ENCODE data around the gene PRM1. TPM values are rescaled to one million over a fixed set of nuclear protein-coding genes. Genes with fewer than 3 reads are reported as not detected.
"Not testable (repeated sequence)": the region's sequence is repeated elsewhere in the genome, so short reads cannot be mapped to it uniquely, and the experiment has no call there.

The PRM1 gene
- total and polyA plus RNA-seq, 2 experiments from 2014 or later: not detected

- Histone ChIP-seq H2AFZ (no peak overlapping the region), H3K27ac (no peak overlapping the region), H3K9me2 (ENCODE audit: insufficient read depth) (no peaks in the 10 kb centered on the region), H3K4me1 (ENCODE audit: insufficient read depth) (no peaks in the 10 kb centered on the region), H3K4me3 (no peak overlapping the region), H3K27me3 (replicated peaks; ENCODE audit: insufficient read depth) (no peaks in the 10 kb centered on the region; the same call in 1 of the 2 replicates), H3K9ac (no peak overlapping the region), H3K4me2 (ENCODE audit: unreplicated experiment) (no peak overlapping the region), H3K9me3 (ENCODE audit: low read depth) (no peaks in the 10 kb centered on the region), H3K79me2 (ENCODE audit: insufficient read depth) (no peaks in the 10 kb centered on the region), H3K36me3 (ENCODE audit: low read depth) (no peaks in the 10 kb centered on the region), H3F3A (ENCODE audit: insufficient read depth) (no peaks in the 10 kb centered on the region), H4K20me1 (ENCODE audit: insufficient read depth) (no peaks in the 10 kb centered on the region)
- no peak for DNase-seq
- in situ Hi-C loops (cut with MboI): no loop called here
- 59 to 69% methylated on average over 10 of the region's 10 CpGs for WGBS, 2 experiments (ENCODE audit: low coverage in 1 of 2, low lambda C conversion rate in 2 of 2, missing lambda C conversion rate in 2 of 2)
- no peak for TF ChIP-seq EZH2phosphoT487 (IDR thresholded peaks at IDR 0.05; ENCODE audit: insufficient read depth, low read depth)
- TF ChIP-seq EZH2 (IDR thresholded peaks at IDR 0.05; ENCODE audit: insufficient read depth, poor library complexity, severe bottlenecking): no peak
These were observed 10.1 kb upstream of the PRM1 start for GRCh38 chr16:11291091-11291703.

- H3K36me3 ChIP-seq (ENCODE audit: low read depth): no peaks in the 10 kb centered on the region
- DNase-seq: no peak
- no peaks in the 10 kb centered on the region for H3K9me3 ChIP-seq (ENCODE audit: low read depth)
- H2AFZ ChIP-seq: no peak overlapping the region
- no peak overlapping the region for H3K4me2 ChIP-seq (ENCODE audit: unreplicated experiment)
- no peak overlapping the region for H3K9ac ChIP-seq
- H4K20me1 ChIP-seq (ENCODE audit: insufficient read depth): no peaks in the 10 kb centered on the region
- in situ Hi-C loops (cut with MboI): no loop called here
- H3K9me2 ChIP-seq (ENCODE audit: insufficient read depth): no peaks in the 10 kb centered on the region
- H3K4me1 ChIP-seq (ENCODE audit: insufficient read depth): no peaks in the 10 kb centered on the region
- H3K4me3 ChIP-seq: no peak overlapping the region
- H3K79me2 ChIP-seq (ENCODE audit: insufficient read depth): no peaks in the 10 kb centered on the region
- 78 to 79% methylated on average over 8 of the region's 8 CpGs for WGBS, 2 experiments (ENCODE audit: low coverage in 1 of 2, low lambda C conversion rate in 2 of 2, missing lambda C conversion rate in 2 of 2)
- H3K27me3 ChIP-seq (replicated peaks; ENCODE audit: insufficient read depth): no peaks in the 10 kb centered on the region; the same call in 1 of the 2 replicates
- H3K27ac ChIP-seq: no peak overlapping the region
- TF ChIP-seq EZH2 (IDR thresholded peaks at IDR 0.05; ENCODE audit: insufficient read depth, poor library complexity, severe bottlenecking): no peak
- TF ChIP-seq EZH2phosphoT487 (IDR thresholded peaks at IDR 0.05; ENCODE audit: insufficient read depth, low read depth): no peak
- no peaks in the 10 kb centered on the region for H3F3A ChIP-seq (ENCODE audit: insufficient read depth)
These were observed 9.2 kb upstream of the PRM1 start for GRCh38 chr16:11290102-11290893.

GRCh38 chr16:11289696-11290095 lies 8.6 kb upstream of the PRM1 start:
- H4K20me1 ChIP-seq (ENCODE audit: insufficient read depth); H3K27ac ChIP-seq; H2AFZ ChIP-seq; H3K4me1 ChIP-seq (ENCODE audit: insufficient read depth); H3K4me3 ChIP-seq; DNase-seq; H3K9me2 ChIP-seq (ENCODE audit: insufficient read depth); H3K27me3 ChIP-seq (replicated peaks; ENCODE audit: insufficient read depth); H3K36me3 ChIP-seq (ENCODE audit: low read depth); H3K9ac ChIP-seq; H3K79me2 ChIP-seq (ENCODE audit: insufficient read depth); in situ Hi-C loops (cut with MboI); H3K4me2 ChIP-seq (ENCODE audit: unreplicated experiment); H3K9me3 ChIP-seq (ENCODE audit: low read depth); H3F3A ChIP-seq (ENCODE audit: insufficient read depth): not testable (repeated sequence)
- 81 to 83% methylated on average over 4 of the region's 4 CpGs for WGBS, 2 experiments (ENCODE audit: low coverage in 1 of 2, low lambda C conversion rate in 2 of 2, missing lambda C conversion rate in 2 of 2)

GRCh38 chr16:11289202-11289601 lies 8.1 kb upstream of the PRM1 start:
- H3K9me3 ChIP-seq (ENCODE audit: low read depth): no peaks in the 10 kb centered on the region
- H3K4me3 ChIP-seq: no peak overlapping the region
- no peaks in the 10 kb centered on the region for H3F3A ChIP-seq (ENCODE audit: insufficient read depth)
- H2AFZ ChIP-seq: no peak overlapping the region
- H3K79me2 ChIP-seq (ENCODE audit: insufficient read depth): no peaks in the 10 kb centered on the region
- no peak for TF ChIP-seq EZH2phosphoT487 (IDR thresholded peaks at IDR 0.05; ENCODE audit: insufficient read depth, low read depth)
- TF ChIP-seq EZH2 (IDR thresholded peaks at IDR 0.05; ENCODE audit: insufficient read depth, poor library complexity, severe bottlenecking): no peak
- H3K27me3 ChIP-seq (replicated peaks; ENCODE audit: insufficient read depth): no peaks in the 10 kb centered on the region; the same call in 1 of the 2 replicates
- no peaks in the 10 kb centered on the region for H4K20me1 ChIP-seq (ENCODE audit: insufficient read depth)
- no peak overlapping the region for H3K9ac ChIP-seq
- in situ Hi-C loops (cut with MboI): no loop called here
- no peaks in the 10 kb centered on the region for H3K36me3 ChIP-seq (ENCODE audit: low read depth)
- no peak overlapping the region for H3K4me2 ChIP-seq (ENCODE audit: unreplicated experiment)
- no peak for DNase-seq
- no peak overlapping the region for H3K27ac ChIP-seq
- H3K4me1 ChIP-seq (ENCODE audit: insufficient read depth): no peaks in the 10 kb centered on the region
- WGBS, 2 experiments (ENCODE audit: low coverage in 1 of 2, low lambda C conversion rate in 2 of 2, missing lambda C conversion rate in 2 of 2): 93 to 94% methylated on average over 2 of the region's 2 CpGs
- H3K9me2 ChIP-seq (ENCODE audit: insufficient read depth): no peaks in the 10 kb centered on the region
